Purkinje cell (primary cell): ENCODE measurements around the gene HOXB3. TPM values are rescaled to one million over a fixed set of nuclear protein-coding genes. Genes with fewer than 3 reads are reported as not detected.

ENCODE experiments used
- polyA plus RNA-seq: library from polyadenylated mRNA; unstranded; fragments of >200 nt; fragmentation: Nextera tagmentation; gene quantifications from 2 replicates; pipeline ENCODE4 v1.2.1, GENCODE V29; 2014

HOXB3 gene
- polyA plus RNA-seq = not detected in 2 replicates

GRCh38 chr17:48589831-48590606 lies at the start of gene HOXB3:
Gene HOXB3, minus strand, starts transcription at chr17:48590241. Its CDS starts 37,767 bp downstream, at chr17:48552474.

GRCh38 chr17:48626245-48627117 lies 36.4 kb upstream of the HOXB3 start, which contains the start of gene HOXB9:
Gene HOXB9, minus strand, starts transcription at chr17:48626358. Its CDS starts 89 bp downstream, at chr17:48626269.

DNA sequence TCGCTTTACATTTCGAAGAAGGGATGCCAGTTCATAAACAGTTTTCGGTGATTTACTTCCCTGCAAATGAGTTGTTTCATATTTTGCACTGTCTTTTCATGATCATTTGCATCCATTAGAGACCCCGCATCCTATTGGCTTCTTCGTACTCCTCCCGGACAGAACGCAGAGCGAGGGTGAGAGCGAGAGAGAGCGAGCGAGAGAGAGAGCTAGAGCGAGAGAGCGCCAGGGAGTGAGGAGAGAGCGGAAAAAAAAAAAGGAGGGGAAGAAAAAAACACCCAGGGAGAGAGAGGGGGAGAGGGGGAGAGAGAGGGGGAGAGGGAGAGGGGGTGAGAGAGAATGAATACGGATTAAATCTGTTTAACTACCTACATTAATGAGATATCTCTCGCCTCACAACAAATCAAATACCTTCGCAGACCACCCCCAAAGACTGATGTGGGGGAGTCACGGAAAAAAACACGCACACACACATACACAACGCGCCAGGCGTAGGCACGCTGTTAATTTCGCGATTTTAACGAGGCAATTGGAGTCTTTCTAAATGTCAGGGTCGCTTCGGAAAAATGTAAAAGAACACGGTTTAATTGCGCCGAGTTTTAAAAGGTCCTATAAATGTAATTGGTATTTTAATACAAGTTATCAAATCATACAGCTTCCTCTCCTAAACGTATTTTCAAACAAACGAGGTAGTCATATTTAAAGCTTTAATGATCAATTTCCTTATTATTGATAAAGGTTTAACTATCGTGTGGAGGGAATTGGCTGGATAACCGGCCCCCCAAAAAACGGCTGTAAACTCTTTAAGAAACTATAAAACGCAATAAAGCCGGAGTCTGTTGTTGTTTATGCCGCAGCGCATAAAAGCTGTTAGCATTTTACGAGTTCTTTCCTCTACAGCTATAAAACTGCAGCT lies 25.3 kb upstream of the HOXB3 start, which contains the start of gene HOXB8:
Gene HOXB8, minus strand, starts transcription at position 246 of the 916 bp plus-strand sequence. CDS start 588 bp downstream, outside the sequence.

GRCh38 chr17:48610282-48611211 lies 20.5 kb upstream of the HOXB3 start, which contains the start of gene HOXB7:
Gene HOXB7, minus strand, starts transcription at chr17:48611017. Its CDS starts 99 bp downstream, at chr17:48610918.

DNA sequence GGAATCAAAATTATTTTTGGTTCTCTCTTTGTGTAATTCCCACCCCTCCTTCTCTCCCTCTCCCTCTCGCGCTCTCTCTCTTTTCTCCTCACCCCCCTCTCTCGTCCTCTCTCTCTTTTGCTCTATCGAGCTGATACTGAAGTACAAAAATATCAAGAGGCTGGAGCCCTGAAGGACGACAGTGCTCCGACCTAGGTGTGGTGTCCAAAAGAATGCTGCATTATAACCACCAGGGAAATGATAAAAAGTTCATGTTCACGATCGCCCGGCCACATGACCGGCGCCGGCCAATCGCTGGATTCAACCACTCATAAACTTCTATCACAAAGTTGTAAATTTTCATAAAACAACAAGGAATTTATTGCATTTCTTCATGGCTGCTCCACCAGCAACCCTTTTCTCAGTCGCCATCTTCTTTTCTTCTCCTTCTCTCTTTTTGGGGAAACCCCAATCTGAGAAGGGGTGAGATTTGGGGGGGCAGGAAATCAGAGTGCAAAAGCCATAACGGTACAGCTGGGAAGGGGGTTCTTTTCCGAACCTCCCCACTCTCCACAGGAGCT lies 14.8 kb upstream of the HOXB3 start, which contains the start of gene HOXB6:
Gene HOXB6, minus strand, starts transcription at position 217 of the 560 bp plus-strand sequence. CDS start 6,836 bp downstream, outside the sequence.

GRCh38 chr17:48593126-48593829 lies 3.2 kb upstream of the HOXB3 start, which contains the start of gene HOXB5:
Gene HOXB5, minus strand, starts transcription at chr17:48593779. Its CDS starts 97 bp downstream, at chr17:48593682.

DNA sequence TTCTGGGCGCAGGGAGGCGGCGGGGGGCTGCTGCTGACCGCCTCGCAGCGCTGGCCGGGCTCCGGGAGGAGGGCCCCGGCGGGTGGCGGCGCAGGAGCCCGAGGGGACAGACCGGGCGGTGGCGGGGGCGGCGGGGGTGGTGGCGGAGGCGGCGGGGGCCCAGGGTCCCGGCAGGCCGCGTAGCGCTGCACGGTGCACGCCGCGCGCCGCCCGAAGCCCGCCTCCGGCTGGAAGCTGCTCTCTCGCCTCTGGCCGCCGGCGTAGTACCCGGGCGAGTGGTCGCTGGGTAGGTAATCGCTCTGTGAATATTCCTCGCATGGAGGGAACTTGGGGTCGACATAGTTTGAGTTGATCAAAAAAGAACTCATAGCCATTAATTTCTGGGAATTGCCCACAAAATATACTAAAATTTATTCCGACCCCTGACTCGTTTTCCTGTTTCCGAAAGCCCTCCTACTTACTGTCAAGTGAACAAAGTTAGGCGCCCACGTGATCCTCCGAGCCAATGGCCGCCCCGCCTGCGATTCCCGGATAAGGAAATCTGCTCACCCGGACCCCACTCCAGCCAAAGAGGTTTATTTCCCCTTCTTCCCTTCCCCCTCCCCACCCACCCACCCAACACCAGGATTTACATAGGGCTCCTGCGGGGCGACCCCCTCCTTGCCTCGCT lies 12.0 kb downstream of the HOXB3 start, which contains the start of gene HOXB4:
Gene HOXB4, minus strand, starts transcription at position 405 of the 670 bp plus-strand sequence. Its CDS starts 31 bp downstream, at position 374.

GRCh38 chr17:48545022-48545375 lies 45.0 kb downstream of the HOXB3 start, which contains the start of gene HOXB2:
Gene HOXB2, minus strand, starts transcription at chr17:48545109. Its CDS starts 198 bp downstream, at chr17:48544911.

DNA sequence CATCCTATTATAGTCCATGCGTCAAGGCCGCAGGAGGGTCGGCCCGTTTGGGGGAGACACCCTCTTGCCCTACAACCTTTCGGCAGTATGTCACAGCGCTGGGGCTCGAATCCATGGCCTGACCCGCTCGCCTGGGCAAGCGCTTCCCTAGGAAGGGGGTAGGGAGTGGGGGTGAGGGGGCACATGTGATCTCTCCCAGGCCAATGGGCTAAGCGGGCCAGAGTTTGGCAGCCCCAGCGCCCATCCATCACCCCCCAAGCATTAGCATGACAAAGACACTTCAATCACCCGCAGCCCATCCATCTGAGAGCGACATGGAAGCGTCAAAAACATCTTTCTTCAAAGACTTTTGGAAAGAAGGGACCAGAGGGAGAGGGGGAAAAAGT lies 59.2 kb downstream of the HOXB3 start, which contains the start of gene HOXB1:
Gene HOXB1, minus strand, starts transcription at position 125 of the 386 bp plus-strand sequence. Its CDS starts 107 bp downstream, at position 18.

Other genes with a start within 250 kb of the HOXB3 start
- gene SKAP1, start 160.0 kb downstream of the HOXB3 start, polyA plus RNA-seq = not detected in 2 replicates
- not detected in 2 replicates for gene HOXB1, start 59.2 kb downstream of the HOXB3 start, polyA plus RNA-seq
- gene HOXB2, start 45.1 kb downstream of the HOXB3 start, polyA plus RNA-seq = not detected in 2 replicates
- not detected in 2 replicates for gene HOXB4, start 11.9 kb downstream of the HOXB3 start, polyA plus RNA-seq
- not detected in 2 replicates for gene HOXB5, start 3.5 kb upstream of the HOXB3 start, polyA plus RNA-seq
- gene HOXB6, start 14.7 kb upstream of the HOXB3 start, polyA plus RNA-seq = not detected in 2 replicates
- not detected in 2 replicates for gene HOXB7, start 20.8 kb upstream of the HOXB3 start, polyA plus RNA-seq
- gene HOXB8, start 25.1 kb upstream of the HOXB3 start, polyA plus RNA-seq = not detected in 2 replicates
- gene HOXB9, start 36.1 kb upstream of the HOXB3 start, polyA plus RNA-seq = not detected in 2 replicates
- not detected in 2 replicates for gene PRAC1, start 132.3 kb upstream of the HOXB3 start, polyA plus RNA-seq
- gene PRAC2, start 132.9 kb upstream of the HOXB3 start, polyA plus RNA-seq = not detected in 2 replicates
- gene HOXB13, start 138.5 kb upstream of the HOXB3 start, polyA plus RNA-seq = not detected in 2 replicates
- not detected in 2 replicates for gene TTLL6, start 227.0 kb upstream of the HOXB3 start, polyA plus RNA-seq
- gene CALCOCO2, start 240.8 kb upstream of the HOXB3 start, polyA plus RNA-seq = 14.3 and 49.5 TPM in 2 replicates